ENCODE measurements around the gene STRN3.

Gene STRN3

GRCh38 chr14:30864934-30865333 is 161.2 kb downstream of the STRN3 start:
- no peak for DNase-seq

GRCh38 chr14:30861200-30861599 is 165.0 kb downstream of the STRN3 start:
- no peak for DNase-seq

- no peak for DNase-seq
Observed at GRCh38 chr14:30855345-30856037, 170.7 kb downstream of the STRN3 start.

- no peak for DNase-seq
Observed at GRCh38 chr14:30854492-30854891, 171.7 kb downstream of the STRN3 start.

GRCh38 chr14:30853946-30854345 is 172.2 kb downstream of the STRN3 start:
- DNase-seq: no peak

GRCh38 chr14:30849983-30850382 is 176.2 kb downstream of the STRN3 start:
- no peak for DNase-seq

- no peak for DNase-seq
Observed at GRCh38 chr14:30849354-30849753, 176.8 kb downstream of the STRN3 start.

GRCh38 chr14:30848449-30849240 is 177.5 kb downstream of the STRN3 start:
- no peak for DNase-seq
